Ecto neural progenitor cell (in vitro differentiated cells): ENCODE results near the gene PSMA4.
A peak's percentile ranks its signal among the peaks of the same experiment; 100 is the strongest.
"Not testable (repeated sequence)": the region's sequence is repeated elsewhere in the genome, so short reads cannot be mapped to it uniquely, and the experiment has no call there.

Experiments used
- DNase-seq: peaks from one replicate; pipeline ENCODE4 v3.0.0-alpha.2; 2018; ENCODE audit warnings: low spot score

PSMA4 gene

GRCh38 chr15:78540141-78540870, at the start of gene PSMA4:
Gene PSMA4, plus strand, starts transcription at chr15:78540444. Its CDS starts 1,484 bp downstream, at chr15:78541928.
- DNase-seq, result peak; percentile 95

DNA sequence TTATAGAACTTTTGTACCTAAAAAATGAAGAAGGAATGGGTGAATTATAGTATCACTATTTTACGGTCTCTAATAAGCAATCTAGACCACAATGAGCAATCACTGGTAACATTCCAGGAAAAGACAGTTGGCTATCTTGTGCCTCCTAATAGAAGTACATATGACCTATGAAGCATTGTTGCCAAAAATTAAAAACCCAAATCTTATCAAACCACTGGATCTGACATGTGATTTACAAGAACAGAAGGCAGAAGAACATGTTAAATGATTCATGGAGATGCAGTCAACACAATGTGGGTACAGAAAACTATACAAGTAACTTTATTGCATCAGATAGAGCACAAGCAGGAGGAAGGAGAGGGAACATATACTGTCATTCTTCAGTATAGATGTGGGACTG, 47.4 kb upstream of the PSMA4 start:
- DNase-seq, result no peak

GRCh38 chr15:78501857-78502256, 38.4 kb upstream of the PSMA4 start:
- no peak for DNase-seq

DNA sequence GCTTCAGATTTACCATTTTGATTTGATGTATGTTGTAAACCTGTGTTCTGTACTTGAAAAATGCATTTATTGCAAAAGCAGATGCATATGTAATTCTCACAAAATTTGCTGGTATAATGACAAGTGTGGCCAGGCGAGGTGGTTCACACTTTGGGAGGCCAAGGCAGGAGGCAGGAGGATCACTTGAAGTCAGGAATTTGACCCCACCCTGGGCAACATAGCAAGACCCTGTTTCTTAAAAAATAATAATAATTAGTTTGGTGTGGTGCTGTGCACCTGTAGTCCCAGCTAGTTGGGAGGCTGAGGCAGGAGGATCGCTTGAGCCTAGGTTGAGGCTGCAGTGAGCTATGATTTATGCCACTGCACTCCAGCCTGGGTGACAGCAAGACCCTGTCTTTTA, 37.6 kb upstream of the PSMA4 start:
- DNase-seq, result no peak

DNA sequence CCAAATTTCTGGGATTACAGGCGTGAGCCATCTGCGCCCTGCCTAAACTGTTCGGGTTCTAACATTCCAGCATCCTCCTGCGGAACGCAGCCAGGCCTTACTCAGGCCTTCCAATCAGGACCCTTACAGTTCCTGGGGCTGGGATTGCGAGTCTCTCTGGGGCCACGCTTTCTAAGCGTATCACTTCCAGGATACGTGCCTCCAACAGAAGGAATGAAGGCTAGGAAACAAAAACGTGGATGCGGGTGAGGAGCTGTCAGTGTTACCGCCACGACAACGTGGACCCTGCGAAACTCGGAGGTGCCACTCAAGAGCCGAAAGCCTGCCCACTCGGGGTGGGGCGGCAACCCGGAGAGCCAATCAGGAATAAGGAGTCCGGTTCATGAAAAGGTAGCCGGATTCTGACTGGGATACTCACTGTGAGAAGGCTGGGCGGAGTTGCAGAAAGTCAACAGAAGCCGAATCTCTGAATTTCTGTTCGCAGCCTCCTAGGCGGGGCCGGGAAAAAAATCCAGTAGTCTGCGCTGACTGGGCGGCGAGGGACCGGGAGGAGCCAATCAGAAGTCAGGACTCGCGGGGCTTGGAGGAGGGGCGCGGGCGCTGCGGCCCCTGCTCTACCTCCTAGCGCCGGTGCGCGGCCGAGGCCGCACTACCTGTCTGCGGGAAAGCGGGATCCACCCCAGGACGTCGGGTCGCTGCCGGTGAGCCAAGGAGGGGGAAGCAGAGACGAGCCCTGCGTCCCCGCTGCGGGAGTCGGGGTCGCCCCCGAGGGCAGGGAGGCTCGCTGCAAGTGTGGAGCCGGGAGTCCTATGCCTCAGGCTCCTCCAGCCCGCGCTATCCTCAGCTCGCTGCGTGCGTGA, 33.0 kb upstream of the PSMA4 start, which contains the start of gene HYKK:
Gene HYKK, plus strand, starts transcription at position 607 of the 860 bp plus-strand sequence. CDS start 5,512 bp downstream, outside the sequence.
- DNase-seq, result peak; percentile 96

GRCh38 chr15:78507831-78508160, 32.4 kb upstream of the PSMA4 start:
- no peak for DNase-seq

DNA sequence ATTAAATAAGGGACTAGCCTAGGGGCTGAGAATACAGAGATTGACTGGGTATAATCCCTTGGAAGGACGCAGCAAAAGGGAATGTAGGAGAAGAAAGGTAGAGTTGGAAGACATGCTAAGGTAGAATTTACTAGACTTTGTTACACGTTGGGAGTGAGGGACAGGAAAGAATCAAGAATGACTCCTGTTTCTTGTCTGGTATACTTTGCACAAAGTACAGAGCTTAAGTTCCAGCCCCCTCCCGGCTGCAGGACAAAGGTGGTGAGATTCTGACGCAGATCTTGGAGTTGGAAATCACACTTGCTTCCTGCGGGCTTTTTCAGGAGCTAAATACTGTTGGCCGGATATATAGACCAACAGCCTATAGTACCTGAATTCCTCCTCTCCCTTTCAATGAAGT, 32.0 kb upstream of the PSMA4 start:
- DNase-seq, result no peak

- no peak for DNase-seq
Observed at GRCh38 chr15:78509726-78510312, 30.4 kb upstream of the PSMA4 start.

- not testable (repeated sequence) for DNase-seq
Observed at GRCh38 chr15:78520035-78520434, 20.2 kb upstream of the PSMA4 start.

DNA sequence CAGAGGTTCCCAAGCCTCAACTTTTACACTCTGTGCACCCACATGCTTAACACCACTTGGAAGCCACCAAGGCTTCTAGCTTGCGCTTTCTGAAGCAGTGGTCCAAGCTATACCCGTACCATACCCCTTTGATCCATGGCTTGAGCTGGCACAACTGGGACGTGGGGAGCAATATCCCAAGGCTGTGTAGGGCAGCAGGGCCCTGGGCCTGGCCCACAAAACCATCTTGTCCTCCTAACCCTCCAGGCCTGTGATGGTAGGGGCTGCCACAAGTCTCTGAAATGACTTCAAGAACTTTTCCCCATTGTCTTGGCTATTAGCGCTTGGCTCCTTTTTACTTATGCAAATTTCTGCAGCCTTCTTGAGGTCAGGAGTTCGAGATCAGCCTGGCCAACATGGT, 16.0 kb upstream of the PSMA4 start:
- no peak for DNase-seq

DNA sequence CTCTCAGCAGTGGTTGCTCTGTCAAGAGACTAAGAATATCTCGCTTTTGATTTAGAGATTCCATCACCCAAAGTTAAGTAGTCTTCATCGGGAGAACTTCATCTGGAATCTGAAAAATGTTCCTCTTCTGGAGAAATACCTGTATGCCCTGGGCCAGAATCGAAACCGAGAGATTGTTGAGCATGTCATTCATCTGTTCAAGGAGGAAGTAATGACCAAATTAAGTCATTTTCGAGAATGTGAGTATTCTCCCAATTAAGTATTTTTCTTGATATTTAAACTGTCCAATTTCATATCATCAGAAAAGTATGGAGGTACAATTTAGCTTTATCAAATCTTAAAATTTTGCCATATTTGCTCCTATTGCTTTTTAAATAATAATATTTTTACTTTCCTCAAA, 12.9 kb upstream of the PSMA4 start:
- no peak for DNase-seq

- DNase-seq, result no peak
Observed at GRCh38 chr15:78533331-78533730, 6.9 kb upstream of the PSMA4 start.

DNA sequence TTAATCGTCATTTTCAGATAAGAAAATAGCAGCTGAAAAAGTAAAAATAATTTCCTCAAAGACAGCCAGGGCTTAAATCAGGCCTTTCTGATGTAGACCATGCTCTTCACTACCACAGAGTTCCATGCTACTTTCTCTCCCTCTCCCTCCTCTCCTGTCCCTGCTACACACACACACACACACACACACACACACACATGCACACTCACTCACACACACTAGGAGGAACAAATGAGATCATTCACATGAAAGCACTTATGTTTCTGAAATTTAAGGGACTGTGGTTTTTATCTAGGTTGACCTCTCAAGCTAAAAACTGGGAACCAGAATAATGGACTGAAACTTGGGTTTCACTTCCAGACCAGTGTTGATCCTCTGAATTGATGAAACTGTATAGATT, 4.1 kb upstream of the PSMA4 start:
- DNase-seq, result no peak

DNA sequence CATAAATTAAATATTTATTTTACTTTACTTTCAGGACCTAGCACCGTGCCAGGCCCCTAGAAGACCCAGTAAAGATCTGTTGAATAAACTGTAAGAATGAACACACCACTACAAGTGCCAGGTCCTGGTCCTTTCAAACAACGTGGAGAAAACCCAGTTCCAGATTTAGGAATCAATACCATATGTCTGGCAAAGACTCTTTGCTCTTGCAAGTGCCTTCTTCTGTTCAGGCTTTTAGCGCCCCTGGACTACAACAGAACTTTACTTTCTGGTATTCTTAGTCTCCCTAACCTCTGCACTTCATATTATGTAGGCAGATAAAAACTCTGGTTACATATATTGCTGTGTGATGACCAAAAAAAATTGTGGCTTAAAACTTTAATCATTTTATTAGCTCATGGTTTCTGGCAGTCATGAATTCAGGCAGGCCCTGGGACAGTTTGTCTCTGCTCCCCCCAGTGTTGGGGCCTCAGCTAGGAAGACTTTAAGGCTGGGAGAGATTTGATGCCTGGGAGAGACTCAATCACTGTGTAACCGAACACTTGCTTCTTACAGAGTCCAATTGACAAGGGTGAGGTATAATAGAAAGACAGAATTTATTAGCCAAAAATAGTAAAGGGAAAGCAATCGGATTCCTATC, 2.9 kb upstream of the PSMA4 start:
- no peak for DNase-seq

GRCh38 chr15:78538358-78538757, 1.9 kb upstream of the PSMA4 start:
- no peak for DNase-seq

- DNase-seq, result not testable (repeated sequence)
Observed at GRCh38 chr15:78539464-78540140, 642 bp upstream of the PSMA4 start.

DNA sequence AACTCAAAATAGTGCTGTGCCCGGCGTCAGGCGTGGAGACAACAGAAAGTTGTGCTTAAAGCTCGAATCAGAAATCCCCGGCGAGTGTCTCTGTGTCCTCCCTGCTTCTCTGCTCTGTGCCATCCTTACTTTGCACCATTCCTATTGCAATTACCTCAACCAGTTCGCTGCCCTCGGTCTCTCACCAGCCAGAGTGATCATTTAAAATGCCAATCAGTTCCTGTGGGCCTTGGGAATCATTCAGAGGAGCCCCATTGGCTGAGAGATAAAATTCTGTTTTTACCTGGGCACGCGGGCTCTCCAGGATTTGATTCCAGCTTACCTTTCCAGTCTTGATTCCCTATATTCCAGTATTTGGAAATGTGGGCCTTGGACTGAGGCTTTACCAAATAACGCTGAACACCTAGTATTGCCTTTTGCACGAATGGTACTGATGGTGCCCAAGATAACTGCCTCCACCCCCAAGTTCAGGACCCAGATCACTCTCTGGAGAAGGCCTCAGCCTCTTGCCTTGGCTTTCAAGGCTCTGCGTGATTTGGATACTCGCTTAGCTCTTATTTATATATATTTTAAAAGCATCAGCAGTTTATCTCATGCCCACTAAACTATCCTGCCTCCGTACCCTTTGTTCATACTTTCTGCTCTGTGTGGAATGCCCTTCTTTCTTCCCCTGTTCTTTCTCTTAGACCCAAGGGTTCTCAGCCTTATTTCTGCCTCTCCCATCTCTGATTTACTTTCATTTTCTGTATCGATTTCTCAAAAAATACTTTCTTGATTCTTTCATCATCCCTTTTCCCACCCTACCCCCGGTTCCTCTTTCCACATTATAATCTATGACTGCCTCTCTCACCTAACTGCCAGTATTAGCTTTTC, 863 bp downstream of the PSMA4 start:
- no peak for DNase-seq

- no peak for DNase-seq
Observed at GRCh38 chr15:78541744-78542034, 1.4 kb downstream of the PSMA4 start.

GRCh38 chr15:78542647-78543046, 2.4 kb downstream of the PSMA4 start:
- DNase-seq, result no peak

DNA sequence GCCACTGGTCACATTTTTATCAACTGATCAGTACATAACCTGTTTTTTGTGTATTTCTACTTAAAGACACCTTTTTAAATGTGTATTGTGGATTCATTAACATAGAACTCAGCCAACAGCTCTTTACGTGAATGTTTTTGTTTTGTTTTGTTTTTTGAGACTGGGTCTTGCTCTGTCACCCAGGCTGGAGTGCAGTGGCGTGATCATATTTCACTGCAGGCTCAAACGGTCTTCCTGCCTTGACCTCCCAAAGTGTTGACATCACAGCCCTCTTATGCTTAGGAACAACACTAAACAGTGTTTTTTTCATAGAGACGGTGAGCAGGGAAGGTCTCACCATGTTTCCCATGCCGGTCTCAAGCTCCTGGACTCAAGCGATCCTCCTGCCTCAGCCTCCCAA, 9.9 kb downstream of the PSMA4 start:
- DNase-seq, result no peak

DNA sequence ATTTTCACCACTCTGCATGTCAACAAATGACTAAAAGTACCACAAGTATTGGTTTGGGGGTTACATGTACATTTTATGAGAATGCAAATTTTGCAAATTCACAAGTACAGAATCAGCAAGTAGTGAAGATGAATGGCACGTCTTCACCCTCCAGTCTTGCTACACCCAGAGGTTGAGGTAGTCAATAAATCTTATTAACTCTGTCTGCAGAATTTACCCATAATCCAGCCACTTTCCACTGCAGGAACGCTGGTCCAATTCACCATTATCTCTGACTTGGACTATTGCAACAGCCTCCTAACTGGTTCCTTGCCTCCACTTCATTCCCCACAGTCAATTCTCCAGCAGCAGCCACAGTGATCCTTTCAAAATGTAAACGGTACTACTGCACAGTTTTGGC, 10.6 kb downstream of the PSMA4 start:
- no peak for DNase-seq
